ENCODE results near the gene FCRLB.

DNA sequence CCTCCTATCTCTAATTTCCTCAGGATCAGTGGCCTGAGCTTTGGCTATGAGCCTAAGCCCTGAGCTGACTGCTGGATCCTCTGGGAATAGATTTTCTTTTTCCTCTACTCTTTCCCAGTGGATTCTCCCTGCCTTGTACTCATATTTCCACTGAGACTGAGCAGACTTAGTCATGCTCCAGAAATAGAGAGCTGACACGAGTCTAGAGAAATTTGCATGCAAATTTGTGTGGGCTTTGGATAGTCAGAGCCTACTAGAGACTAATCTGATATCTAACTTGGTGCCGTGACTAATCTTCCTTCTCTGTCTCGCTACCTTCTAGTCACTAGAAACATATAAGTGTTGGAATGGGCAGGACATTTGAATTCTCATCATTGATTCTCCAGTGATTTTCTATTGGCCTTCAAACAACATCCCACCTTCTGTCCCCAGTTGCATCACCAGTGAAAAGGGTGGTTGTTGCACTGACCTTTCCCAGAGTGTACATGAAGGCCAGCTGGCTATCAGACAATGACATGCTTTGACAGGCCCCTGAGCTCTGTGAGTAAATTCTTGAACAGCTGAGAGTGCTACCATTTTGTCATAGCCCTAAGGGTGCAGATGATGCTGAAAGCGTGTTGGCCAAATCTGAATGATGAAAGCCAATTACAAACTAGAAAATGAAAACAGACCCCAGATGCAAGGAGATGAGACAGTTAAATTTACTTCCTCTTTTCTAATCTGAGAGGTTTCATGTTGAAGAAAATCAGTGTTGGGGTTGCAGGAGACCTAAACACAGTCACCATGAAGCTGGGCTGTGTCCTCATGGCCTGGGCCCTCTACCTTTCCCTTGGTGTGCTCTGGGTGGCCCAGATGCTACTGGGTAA is 14.6 kb upstream of the FCRLB start, which contains the start of gene FCRLA:
- TF ChIP-seq EZH2phosphoT487 (IDR thresholded peaks at IDR 0.05; ENCODE audit: borderline replicate concordance, low read length) = no peak
- TF ChIP-seq, protein P1, sequence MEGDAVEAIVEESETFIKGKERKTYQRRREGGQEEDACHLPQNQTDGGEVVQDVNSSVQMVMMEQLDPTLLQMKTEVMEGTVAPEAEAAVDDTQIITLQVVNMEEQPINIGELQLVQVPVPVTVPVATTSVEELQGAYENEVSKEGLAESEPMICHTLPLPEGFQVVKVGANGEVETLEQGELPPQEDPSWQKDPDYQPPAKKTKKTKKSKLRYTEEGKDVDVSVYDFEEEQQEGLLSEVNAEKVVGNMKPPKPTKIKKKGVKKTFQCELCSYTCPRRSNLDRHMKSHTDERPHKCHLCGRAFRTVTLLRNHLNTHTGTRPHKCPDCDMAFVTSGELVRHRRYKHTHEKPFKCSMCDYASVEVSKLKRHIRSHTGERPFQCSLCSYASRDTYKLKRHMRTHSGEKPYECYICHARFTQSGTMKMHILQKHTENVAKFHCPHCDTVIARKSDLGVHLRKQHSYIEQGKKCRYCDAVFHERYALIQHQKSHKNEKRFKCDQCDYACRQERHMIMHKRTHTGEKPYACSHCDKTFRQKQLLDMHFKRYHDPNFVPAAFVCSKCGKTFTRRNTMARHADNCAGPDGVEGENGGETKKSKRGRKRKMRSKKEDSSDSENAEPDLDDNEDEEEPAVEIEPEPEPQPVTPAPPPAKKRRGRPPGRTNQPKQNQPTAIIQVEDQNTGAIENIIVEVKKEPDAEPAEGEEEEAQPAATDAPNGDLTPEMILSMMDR (IDR thresholded peaks at IDR 0.05; ENCODE audit: low read depth, low read length, poor library complexity, severe bottlenecking) = no peak

Data from DOHH2 (cell line).